Measurements from ENCODE around the gene NOSTRIN.

DNA sequence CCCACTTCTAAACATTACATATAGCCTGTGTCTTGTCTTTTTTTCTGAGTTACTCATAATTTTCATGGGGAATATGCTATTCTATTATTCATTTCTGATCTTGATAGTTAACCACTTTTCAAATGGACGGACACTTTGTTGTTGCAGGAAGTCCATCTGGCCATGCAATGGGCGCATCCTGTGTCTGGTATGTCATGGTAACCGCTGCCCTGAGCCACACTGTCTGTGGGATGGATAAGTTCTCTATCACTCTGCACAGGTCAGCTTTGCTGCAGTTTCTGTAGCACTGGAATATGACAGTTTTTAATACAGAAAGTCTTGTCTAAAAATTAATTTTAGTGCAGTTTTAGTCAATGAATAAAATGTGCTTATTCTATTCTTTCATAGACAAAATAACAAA is 101.9 kb downstream of the NOSTRIN start:
- TF ChIP-seq, protein P1, sequence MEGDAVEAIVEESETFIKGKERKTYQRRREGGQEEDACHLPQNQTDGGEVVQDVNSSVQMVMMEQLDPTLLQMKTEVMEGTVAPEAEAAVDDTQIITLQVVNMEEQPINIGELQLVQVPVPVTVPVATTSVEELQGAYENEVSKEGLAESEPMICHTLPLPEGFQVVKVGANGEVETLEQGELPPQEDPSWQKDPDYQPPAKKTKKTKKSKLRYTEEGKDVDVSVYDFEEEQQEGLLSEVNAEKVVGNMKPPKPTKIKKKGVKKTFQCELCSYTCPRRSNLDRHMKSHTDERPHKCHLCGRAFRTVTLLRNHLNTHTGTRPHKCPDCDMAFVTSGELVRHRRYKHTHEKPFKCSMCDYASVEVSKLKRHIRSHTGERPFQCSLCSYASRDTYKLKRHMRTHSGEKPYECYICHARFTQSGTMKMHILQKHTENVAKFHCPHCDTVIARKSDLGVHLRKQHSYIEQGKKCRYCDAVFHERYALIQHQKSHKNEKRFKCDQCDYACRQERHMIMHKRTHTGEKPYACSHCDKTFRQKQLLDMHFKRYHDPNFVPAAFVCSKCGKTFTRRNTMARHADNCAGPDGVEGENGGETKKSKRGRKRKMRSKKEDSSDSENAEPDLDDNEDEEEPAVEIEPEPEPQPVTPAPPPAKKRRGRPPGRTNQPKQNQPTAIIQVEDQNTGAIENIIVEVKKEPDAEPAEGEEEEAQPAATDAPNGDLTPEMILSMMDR (IDR thresholded peaks at IDR 0.05; ENCODE audit: low read length) = no peak
- no peak for TF ChIP-seq EZH2 (optimal IDR thresholded peaks at IDR 0.05; ENCODE audit: low read depth, low read length)

Data from MM.1S (cell line).